Loucy (cell line): Measurements from ENCODE around the gene SPATA2L.

ENCODE experiments used
- EZH2phosphoT487 ChIP-seq: fragments of 200-600 bp; IDR thresholded peaks from 2 replicates; pipeline ENCODE4 v1.6.1; 2018; ENCODE audit warnings: antibody characterized with exemption, mild to moderate bottlenecking, moderate library complexity, borderline replicate concordance
- TF ChIP-seq, protein P1 (sequence below): fragments of 200-600 bp; sonication (generic); conservative IDR thresholded peaks from 2 replicates; pipeline ENCODE4 v1.5.1; 2014; ENCODE audit warnings: mild to moderate bottlenecking, antibody characterized with exemption, low read length

DNA sequence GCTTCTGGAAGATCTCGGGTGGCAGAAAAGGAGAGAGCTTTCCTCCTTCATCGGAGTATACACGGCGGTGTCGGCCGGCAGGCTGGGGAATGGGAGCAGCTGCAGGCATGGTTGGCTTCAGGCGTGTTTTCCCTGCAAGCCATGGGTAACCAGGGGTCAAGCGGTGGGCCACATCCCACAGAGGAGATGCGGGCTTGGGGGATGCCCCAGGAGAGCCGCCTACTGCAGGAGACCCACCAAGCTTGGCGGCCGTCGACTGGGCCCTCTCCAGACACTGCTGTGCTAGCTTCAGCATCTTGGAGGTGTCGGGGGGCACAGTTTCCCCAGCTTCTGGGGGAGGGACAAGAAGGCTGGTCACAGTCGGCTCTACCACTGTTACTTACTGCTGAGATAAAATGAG, 15.0 kb upstream of the SPATA2L start:
- TF ChIP-seq, protein P1, sequence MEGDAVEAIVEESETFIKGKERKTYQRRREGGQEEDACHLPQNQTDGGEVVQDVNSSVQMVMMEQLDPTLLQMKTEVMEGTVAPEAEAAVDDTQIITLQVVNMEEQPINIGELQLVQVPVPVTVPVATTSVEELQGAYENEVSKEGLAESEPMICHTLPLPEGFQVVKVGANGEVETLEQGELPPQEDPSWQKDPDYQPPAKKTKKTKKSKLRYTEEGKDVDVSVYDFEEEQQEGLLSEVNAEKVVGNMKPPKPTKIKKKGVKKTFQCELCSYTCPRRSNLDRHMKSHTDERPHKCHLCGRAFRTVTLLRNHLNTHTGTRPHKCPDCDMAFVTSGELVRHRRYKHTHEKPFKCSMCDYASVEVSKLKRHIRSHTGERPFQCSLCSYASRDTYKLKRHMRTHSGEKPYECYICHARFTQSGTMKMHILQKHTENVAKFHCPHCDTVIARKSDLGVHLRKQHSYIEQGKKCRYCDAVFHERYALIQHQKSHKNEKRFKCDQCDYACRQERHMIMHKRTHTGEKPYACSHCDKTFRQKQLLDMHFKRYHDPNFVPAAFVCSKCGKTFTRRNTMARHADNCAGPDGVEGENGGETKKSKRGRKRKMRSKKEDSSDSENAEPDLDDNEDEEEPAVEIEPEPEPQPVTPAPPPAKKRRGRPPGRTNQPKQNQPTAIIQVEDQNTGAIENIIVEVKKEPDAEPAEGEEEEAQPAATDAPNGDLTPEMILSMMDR, result no peak
- no peak for TF ChIP-seq EZH2phosphoT487
